ENCODE results near the gene GGT5. TPM values are rescaled to one million over a fixed set of nuclear protein-coding genes. Genes with fewer than 3 reads are reported as not detected.
A peak's percentile ranks its signal among the peaks of the same experiment; 100 is the strongest.
"Not testable (repeated sequence)": the region's sequence is repeated elsewhere in the genome, so short reads cannot be mapped to it uniquely, and the experiment has no call there.

GGT5 gene, protein sequence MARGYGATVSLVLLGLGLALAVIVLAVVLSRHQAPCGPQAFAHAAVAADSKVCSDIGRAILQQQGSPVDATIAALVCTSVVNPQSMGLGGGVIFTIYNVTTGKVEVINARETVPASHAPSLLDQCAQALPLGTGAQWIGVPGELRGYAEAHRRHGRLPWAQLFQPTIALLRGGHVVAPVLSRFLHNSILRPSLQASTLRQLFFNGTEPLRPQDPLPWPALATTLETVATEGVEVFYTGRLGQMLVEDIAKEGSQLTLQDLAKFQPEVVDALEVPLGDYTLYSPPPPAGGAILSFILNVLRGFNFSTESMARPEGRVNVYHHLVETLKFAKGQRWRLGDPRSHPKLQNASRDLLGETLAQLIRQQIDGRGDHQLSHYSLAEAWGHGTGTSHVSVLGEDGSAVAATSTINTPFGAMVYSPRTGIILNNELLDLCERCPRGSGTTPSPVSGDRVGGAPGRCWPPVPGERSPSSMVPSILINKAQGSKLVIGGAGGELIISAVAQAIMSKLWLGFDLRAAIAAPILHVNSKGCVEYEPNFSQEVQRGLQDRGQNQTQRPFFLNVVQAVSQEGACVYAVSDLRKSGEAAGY
- not detected for polyA plus RNA-seq (2013, experiment 1 of 2)
- polyA plus RNA-seq (2013, experiment 2 of 2), result 0.01 TPM

DNA sequence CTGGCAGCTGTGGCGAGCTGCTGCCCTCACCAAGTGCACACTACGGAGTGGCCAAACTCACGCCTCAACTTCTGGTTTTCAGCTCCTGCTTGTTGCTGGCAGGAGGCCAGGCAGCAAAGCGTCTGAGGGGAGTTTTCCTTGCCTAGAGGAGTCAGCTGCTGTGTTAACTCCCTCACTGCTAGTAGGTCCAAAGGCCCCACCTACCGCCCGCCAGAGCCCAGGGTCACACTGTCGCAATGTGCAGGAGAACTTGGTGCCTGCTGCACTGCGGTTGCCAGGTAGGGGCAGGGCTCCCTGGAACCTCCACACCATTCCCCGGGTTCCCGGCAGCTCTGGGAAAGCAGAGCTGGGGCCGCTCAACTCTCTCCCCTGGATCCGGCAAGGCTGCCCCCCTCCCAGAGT is at the start of gene GGT5:
GGT5 (minus strand) TSS at position 53 of the 402 bp plus-strand sequence. CDS start 357 bp downstream, outside the sequence.
- H3K27ac ChIP-seq (replicated peaks; ENCODE audit: low read length); H3K23ac ChIP-seq (ENCODE audit: low read depth, low read length, poor library complexity); H2AK5ac ChIP-seq (ENCODE audit: low read depth, low read length); H3K14ac ChIP-seq (ENCODE audit: low read length); H3K36me3 ChIP-seq (replicated peaks in 1 of 2; ENCODE audit: control insufficient read depth in 2 of 2, insufficient read depth in 2 of 2, low read length in 2 of 2); DNase-seq (ENCODE audit: low spot score); H3K9me3 ChIP-seq (replicated peaks in 1 of 2; ENCODE audit: control insufficient read depth in 2 of 2, insufficient read depth in 1 of 2, low read depth in 1 of 2, low read length in 2 of 2); H3K27me3 ChIP-seq (ENCODE audit: control insufficient read depth in 3 of 3, insufficient read depth in 3 of 3, low read depth in 1 of 3, low read length in 3 of 3); H2BK120ac ChIP-seq (ENCODE audit: low read depth, low read length); H3K79me1 ChIP-seq (ENCODE audit: low read depth, low read length); H3K4me2 ChIP-seq (ENCODE audit: insufficient read depth, low read length, poor library complexity, severe bottlenecking); H2BK15ac ChIP-seq (ENCODE audit: low read length); H2BK5ac ChIP-seq (ENCODE audit: low read length); H2AFZ ChIP-seq (ENCODE audit: low read length); H3K4ac ChIP-seq (ENCODE audit: low read length); H4K91ac ChIP-seq (ENCODE audit: low read depth, low read length, poor library complexity): not testable (repeated sequence)
- WGBS, 2 donors (ENCODE audit: extremely low coverage in 2 of 2, insufficient read length in 2 of 2, insufficient replicate concordance in 1 of 2), result no CpG with 5 or more reads among the region's 12 CpGs
- H3K4me3 ChIP-seq (ENCODE audit: low read length in 2 of 2), result peak within 1 kb of the TSS in 1 of 2 donors; percentile 46
- peaks cover 7 to 18% of the 10 kb centered on the region in 2 donors for H3K4me1 ChIP-seq (ENCODE audit: control insufficient read depth in 2 of 2, insufficient read depth in 1 of 2, low read depth in 1 of 2, low read length in 2 of 2)
- H4K8ac ChIP-seq (ENCODE audit: low read depth, low read length), result peak within 1 kb of the TSS; percentile 43
- peak within 1 kb of the TSS; percentile 8 for H3K18ac ChIP-seq (ENCODE audit: low read length)
- peak within 1 kb of the TSS; percentile 90 for H2BK12ac ChIP-seq (ENCODE audit: low read length)
- peak within 1 kb of the TSS; percentile 70 for H3K9ac ChIP-seq (ENCODE audit: low read depth, low read length, poor library complexity)

- not testable (repeated sequence) for H3K4me3 ChIP-seq (ENCODE audit: low read length in 2 of 2); H2AK5ac ChIP-seq (ENCODE audit: low read depth, low read length); H3K14ac ChIP-seq (ENCODE audit: low read length); H2AFZ ChIP-seq (ENCODE audit: low read length); H3K4ac ChIP-seq (ENCODE audit: low read length); H4K8ac ChIP-seq (ENCODE audit: low read depth, low read length); H3K9ac ChIP-seq (ENCODE audit: low read depth, low read length, poor library complexity); H3K4me2 ChIP-seq (ENCODE audit: insufficient read depth, low read length, poor library complexity, severe bottlenecking); H4K91ac ChIP-seq (ENCODE audit: low read depth, low read length, poor library complexity); H2BK12ac ChIP-seq (ENCODE audit: low read length); H3K27me3 ChIP-seq (ENCODE audit: control insufficient read depth in 3 of 3, insufficient read depth in 3 of 3, low read depth in 1 of 3, low read length in 3 of 3); H3K79me1 ChIP-seq (ENCODE audit: low read depth, low read length); H2BK15ac ChIP-seq (ENCODE audit: low read length); H3K36me3 ChIP-seq (replicated peaks in 1 of 2; ENCODE audit: control insufficient read depth in 2 of 2, insufficient read depth in 2 of 2, low read length in 2 of 2); H2BK5ac ChIP-seq (ENCODE audit: low read length); DNase-seq (ENCODE audit: low spot score); H3K27ac ChIP-seq (replicated peaks; ENCODE audit: low read length); H3K18ac ChIP-seq (ENCODE audit: low read length); H2BK120ac ChIP-seq (ENCODE audit: low read depth, low read length); H3K9me3 ChIP-seq (replicated peaks in 1 of 2; ENCODE audit: control insufficient read depth in 2 of 2, insufficient read depth in 1 of 2, low read depth in 1 of 2, low read length in 2 of 2); H3K23ac ChIP-seq (ENCODE audit: low read depth, low read length, poor library complexity)
- H3K4me1 ChIP-seq (ENCODE audit: control insufficient read depth in 2 of 2, insufficient read depth in 1 of 2, low read depth in 1 of 2, low read length in 2 of 2), result peaks cover 8 to 14% of the 10 kb centered on the region in 2 donors
- WGBS, 2 donors (ENCODE audit: extremely low coverage in 2 of 2, insufficient read length in 2 of 2, insufficient replicate concordance in 1 of 2), result no CpG with 5 or more reads among the region's 3 CpGs
These were observed 47.4 kb upstream of the GGT5 start for GRCh38 chr22:24292202-24292830.

DNA sequence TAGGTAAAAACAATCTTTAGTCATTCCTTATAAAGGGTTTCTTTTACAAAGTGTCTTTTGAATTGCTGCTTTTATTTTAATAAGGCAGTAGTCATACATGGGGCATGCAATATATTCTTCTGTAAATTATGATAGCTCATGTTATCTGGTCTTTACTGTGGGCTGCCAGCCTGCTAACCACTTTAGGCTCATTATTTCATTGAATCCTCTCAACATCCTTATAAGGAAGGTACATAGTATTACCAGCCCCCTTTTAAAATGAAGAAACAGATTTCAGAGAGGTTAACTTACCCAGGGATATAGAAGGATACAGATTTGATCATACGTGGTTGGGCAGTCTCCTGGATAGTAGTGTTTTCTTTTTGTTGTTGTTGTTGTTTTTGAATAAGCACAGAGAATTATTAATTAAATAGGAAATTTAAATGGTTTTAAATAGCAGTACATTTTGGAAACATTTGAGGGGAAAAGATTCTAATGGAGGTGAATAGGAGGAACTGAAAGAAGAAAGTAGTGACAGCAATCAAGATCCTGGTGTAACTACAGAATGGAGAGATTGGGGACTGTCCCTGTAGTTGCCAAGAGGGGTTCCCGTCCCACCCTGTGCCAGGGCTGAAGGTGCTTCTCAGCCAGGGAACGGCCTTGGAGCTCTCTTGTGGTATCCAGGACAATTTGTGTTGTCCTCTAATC is 46.8 kb upstream of the GGT5 start:
- no peak overlapping the region for H3K14ac ChIP-seq (ENCODE audit: low read length)
- no peaks in the 10 kb centered on the region for H3K9me3 ChIP-seq (replicated peaks in 1 of 2; ENCODE audit: control insufficient read depth in 2 of 2, insufficient read depth in 1 of 2, low read depth in 1 of 2, low read length in 2 of 2)
- WGBS, 2 donors (ENCODE audit: extremely low coverage in 2 of 2, insufficient read length in 2 of 2, insufficient replicate concordance in 1 of 2), result no CpG with 5 or more reads among the region's 3 CpGs
- H3K79me1 ChIP-seq (ENCODE audit: low read depth, low read length), result no peaks in the 10 kb centered on the region
- peaks cover 0 to 11% of the 10 kb centered on the region in 2 donors for H3K36me3 ChIP-seq (replicated peaks in 1 of 2; ENCODE audit: control insufficient read depth in 2 of 2, insufficient read depth in 2 of 2, low read length in 2 of 2)
- H3K18ac ChIP-seq (ENCODE audit: low read length), result no peak overlapping the region
- H3K23ac ChIP-seq (ENCODE audit: low read depth, low read length, poor library complexity), result no peak overlapping the region
- no peak overlapping the region for H3K4me3 ChIP-seq (ENCODE audit: low read length in 2 of 2)
- H2BK12ac ChIP-seq (ENCODE audit: low read length), result no peak overlapping the region
- H2AK5ac ChIP-seq (ENCODE audit: low read depth, low read length), result no peak overlapping the region
- no peak overlapping the region for H3K9ac ChIP-seq (ENCODE audit: low read depth, low read length, poor library complexity)
- H2AFZ ChIP-seq (ENCODE audit: low read length), result no peak overlapping the region
- no peak overlapping the region for H2BK5ac ChIP-seq (ENCODE audit: low read length)
- no peak overlapping the region for H4K91ac ChIP-seq (ENCODE audit: low read depth, low read length, poor library complexity)
- H3K4ac ChIP-seq (ENCODE audit: low read length), result no peak overlapping the region
- no peaks in the 10 kb centered on the region for H3K27me3 ChIP-seq (ENCODE audit: control insufficient read depth in 3 of 3, insufficient read depth in 3 of 3, low read depth in 1 of 3, low read length in 3 of 3)
- H2BK15ac ChIP-seq (ENCODE audit: low read length), result no peak overlapping the region
- no peak overlapping the region for H3K4me2 ChIP-seq (ENCODE audit: insufficient read depth, low read length, poor library complexity, severe bottlenecking)
- peaks cover 8 to 14% of the 10 kb centered on the region in 2 donors for H3K4me1 ChIP-seq (ENCODE audit: control insufficient read depth in 2 of 2, insufficient read depth in 1 of 2, low read depth in 1 of 2, low read length in 2 of 2)
- DNase-seq (ENCODE audit: low spot score), result no peak
- no peak overlapping the region for H2BK120ac ChIP-seq (ENCODE audit: low read depth, low read length)
- H3K27ac ChIP-seq (replicated peaks; ENCODE audit: low read length), result no peak overlapping the region
- no peak overlapping the region for H4K8ac ChIP-seq (ENCODE audit: low read depth, low read length)
